NCI-H2029 treated with DMSO at 0.1 percent for 48 hours (cell line): ENCODE measurements around the gene GYPC.
"Not testable (repeated sequence)": the region's sequence is repeated elsewhere in the genome, so short reads cannot be mapped to it uniquely, and the experiment has no call there.

Experiments used
- DNase-seq: peaks from one replicate; lab custom pipeline; 2025; lab: John Stamatoyannopoulos, UW

Gene GYPC

DNA sequence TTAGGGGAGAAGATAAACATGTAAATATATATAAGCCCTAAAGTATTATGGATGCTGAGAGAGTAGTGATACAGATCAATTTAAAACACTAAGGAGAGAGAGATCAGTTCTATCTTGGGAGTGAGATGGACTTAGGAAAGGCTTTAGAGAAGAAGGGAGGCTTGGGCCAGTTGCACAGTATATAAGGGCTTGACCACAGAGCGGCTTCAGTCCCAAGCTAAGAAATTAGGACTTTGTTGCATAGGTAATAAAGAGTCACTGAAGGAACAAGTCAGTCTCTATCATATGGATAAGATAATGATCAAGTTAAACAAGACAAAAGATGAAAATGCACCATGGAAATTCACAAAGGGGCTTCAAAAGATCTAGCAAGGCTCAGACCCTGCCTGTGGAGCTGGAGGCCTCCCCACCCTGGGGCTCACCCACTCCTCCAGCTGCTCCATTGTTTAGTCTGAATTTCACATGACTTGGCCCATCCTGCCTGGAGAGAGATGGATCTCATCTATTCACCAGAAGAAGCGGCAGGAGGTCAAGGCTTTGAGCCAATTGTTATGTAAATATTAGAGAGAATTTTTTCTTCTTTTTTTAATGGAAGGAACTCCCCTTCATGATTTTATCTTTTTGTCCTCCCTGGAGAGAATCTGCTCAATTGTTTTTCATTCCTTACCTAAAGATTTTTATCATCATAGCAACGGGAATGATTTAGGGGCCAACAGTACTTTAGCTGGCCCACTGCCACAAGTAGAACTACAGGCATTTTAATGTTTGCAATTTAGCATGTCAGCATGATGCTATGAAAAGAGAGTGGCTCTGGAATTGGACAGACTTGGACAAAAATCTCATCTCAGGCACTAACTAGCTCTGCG is 44.0 kb downstream of the GYPC start:
- DNase-seq, result no peak

- DNase-seq, result no peak
Observed at GRCh38 chr2:126700677-126701076, 44.7 kb downstream of the GYPC start.

- DNase-seq, result no peak
Observed at GRCh38 chr2:126703311-126703710, 47.4 kb downstream of the GYPC start.

DNA sequence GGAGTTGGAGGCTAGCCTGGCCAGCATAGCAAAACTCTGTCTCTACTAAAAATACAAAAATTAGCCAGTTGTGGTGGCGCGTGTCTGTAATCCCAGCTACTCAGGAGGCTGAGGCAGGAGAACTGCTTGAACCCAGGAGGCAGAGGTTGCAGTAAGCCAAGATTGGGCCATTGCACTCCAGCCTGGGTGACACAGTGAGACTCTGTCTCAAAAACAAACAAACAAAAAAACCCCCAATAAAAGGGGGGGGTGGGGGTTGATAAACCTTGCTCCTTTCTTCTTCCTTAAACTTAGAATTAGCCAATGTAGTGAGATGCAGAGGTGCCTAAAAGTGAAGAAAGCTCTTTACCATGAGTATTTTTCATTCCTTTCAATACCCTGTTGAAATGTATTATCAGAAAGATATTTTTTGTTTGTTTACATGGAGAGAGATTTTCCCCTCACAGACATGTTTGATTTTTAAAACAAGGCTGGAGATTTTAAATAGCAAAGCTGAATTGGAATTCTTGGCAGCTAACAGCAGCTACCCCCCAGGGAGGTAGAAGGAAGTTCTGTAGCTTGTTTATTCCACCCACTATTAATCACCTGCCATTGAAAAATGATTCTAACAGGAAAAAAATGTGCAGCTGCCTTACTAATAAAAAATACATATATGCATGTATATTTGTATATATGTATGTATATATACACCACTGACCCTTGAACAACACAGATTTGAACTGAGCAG is 48.6 kb downstream of the GYPC start:
- no peak for DNase-seq

GRCh38 chr2:126707191-126707590 is 51.2 kb downstream of the GYPC start:
- DNase-seq, result no peak

GRCh38 chr2:126707941-126708340 is 52.0 kb downstream of the GYPC start:
- DNase-seq, result no peak

DNA sequence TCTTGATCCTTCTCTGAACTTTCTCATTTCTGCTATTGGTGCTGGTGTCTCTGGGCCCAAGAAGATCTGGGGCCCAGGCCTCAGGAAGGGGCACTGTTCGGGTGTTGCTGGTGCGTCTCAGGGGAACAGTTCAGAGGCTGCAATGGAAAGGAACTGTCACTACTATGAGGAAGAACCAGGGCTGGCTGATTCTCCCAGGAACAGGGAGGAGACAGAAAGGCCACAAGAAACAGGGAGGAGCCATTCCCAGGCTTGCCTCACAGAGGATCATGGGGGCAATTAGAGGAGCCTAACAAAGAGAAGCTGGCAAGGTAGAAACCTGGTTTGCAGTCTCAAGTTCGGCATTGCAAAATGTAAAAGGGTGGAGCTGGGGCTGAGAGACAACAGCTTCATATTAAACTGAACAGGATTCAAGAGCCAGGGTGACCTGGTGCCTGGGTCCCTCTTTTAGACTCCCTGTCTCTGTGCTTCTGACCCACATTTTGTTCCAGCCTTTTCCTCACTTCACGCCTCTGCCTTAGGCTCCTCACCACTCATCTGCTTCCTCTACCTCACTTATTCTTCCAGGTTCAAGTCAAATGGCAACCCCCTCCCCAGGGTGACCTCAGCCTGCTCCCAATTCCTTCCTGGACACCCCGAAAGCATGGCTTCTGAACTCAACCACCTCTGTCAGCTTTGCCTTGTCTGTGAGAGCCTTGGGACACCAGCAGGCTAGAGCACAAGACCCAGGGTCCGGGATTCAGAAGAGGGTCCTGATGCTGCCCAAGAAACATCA is 58.4 kb downstream of the GYPC start:
- DNase-seq, result no peak

- no peak for DNase-seq
Observed at GRCh38 chr2:126715111-126715510, 59.2 kb downstream of the GYPC start.

GRCh38 chr2:126715576-126716406 is 59.8 kb downstream of the GYPC start:
- DNase-seq, result no peak

DNA sequence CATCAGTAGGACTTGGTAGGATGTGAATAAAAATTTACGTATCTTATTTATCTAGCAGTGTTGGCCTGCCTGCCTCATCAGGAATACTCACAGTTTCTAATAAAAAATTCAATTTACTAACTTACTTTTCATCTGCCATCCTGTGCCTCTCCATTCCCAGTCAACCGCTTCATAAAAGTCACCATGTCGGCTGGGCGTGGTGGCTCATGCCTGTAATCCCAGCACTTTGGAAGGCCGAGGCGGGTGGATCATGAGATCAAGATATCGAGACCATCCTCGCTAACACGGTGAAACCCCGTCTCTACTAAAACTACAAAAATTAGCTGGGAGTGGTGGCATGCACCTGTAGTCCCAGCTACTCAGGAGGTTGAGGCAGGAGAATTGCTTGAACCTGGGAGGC is 61.3 kb downstream of the GYPC start:
- DNase-seq, result not testable (repeated sequence)

- no peak for DNase-seq
Observed at GRCh38 chr2:126717928-126718327, 62.0 kb downstream of the GYPC start.

GRCh38 chr2:126719191-126719832 is 63.4 kb downstream of the GYPC start:
- DNase-seq, result no peak

DNA sequence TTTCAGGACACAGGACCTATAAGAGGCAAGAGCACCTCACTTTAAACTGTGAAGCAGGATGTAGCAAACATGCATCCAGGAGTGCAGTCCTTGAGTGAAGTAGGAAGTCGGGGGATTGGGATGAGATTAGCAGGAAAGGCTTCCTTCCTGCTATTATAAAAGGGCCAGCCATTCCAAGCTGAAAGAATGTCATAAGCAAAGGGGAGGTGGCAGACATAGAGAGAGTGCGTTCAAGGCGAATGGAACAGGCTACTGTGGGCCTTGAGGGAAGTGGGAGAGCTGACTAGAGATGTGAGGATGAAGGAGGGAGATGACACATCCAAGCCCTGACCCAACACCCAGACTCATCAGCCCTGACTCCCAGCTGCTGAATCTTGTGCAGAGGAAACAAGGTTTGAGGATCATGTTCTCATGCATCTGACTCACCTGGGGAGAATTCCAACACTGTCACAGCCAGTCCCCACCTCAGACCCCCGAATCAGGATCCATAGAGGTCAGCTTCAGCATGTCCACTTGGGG is 63.9 kb downstream of the GYPC start:
- DNase-seq, result no peak

DNA sequence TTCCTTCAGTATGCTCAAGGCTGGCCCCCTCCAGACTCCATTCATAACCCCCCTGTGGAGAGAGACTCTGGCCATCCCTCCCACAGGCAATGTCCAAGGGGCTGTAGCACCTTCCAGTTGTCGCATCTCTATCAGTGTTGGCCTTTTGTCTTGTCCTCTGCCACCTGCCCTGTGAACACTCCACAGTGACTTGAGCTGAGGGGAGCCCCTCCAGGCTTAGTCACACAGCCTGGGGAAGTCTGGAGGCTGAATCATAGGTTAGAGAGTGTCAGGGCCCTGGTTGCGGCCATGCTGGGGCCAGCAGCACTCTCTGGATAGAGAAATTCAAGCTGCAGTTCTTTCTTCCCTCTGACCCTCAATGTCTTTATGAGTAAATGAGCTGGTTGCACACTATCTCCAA is 64.7 kb downstream of the GYPC start:
- DNase-seq, result no peak

DNA sequence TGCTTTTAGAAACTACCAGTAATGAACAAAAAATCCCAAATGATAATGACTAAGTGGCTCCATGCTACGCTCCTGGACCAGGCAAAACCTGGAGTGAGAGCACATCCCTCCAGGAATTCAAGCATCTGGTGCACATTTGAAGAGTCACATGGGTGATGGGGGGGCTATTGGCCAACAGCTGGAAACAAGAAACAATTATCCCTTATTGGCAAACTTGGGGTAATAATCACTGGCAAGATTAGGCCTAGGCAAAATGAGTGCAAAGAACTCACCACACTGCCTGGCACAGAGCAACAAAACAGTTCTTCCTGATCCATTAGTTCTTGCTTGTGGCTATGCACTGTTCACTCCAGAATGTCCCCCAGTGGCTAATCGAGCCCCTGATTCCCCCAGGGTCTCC is 66.1 kb downstream of the GYPC start:
- no peak for DNase-seq

DNA sequence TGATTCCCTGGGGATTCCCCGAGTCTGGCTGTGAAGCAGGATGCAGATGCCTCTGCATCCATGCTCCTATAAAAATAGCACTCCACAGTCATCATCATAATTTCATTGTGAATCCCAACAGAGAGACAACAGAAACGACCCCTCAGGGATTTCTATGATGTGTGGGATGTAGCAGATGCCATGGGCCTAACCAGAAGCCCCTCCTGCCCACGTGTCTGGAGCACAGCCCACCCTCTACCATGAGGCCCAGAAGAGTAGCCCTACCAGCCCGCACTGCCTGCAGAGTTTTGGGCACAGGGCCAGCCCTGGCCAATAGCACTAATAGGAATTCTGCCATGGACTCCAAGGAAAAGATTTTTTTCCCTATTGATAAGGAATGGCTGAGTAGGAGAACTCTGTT is 66.6 kb downstream of the GYPC start:
- no peak for DNase-seq

GRCh38 chr2:126723281-126723815 is 67.4 kb downstream of the GYPC start:
- DNase-seq, result no peak

GRCh38 chr2:126725580-126725979 is 69.6 kb downstream of the GYPC start:
- DNase-seq, result no peak

DNA sequence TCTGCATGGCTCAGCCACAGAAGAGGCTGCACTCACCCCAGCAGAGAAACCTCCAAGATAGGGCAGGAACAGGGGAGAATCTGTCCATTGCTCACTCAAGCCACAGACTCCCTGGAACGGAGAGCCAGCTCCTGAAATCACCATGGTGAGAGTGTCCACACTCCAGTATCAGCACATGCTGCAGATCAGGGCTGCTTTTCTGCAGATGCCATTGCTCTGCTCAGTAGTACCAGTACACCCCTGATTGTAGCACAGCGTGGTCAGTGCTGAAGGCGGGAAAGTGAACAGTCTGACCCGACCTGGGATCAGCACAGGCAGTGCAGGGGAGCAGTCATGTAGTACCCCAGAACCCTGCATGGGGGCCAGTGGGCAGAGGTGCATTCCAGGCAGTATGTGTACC is 73.9 kb downstream of the GYPC start:
- no peak for DNase-seq

GRCh38 chr2:126730655-126731054 is 74.7 kb downstream of the GYPC start:
- no peak for DNase-seq

DNA sequence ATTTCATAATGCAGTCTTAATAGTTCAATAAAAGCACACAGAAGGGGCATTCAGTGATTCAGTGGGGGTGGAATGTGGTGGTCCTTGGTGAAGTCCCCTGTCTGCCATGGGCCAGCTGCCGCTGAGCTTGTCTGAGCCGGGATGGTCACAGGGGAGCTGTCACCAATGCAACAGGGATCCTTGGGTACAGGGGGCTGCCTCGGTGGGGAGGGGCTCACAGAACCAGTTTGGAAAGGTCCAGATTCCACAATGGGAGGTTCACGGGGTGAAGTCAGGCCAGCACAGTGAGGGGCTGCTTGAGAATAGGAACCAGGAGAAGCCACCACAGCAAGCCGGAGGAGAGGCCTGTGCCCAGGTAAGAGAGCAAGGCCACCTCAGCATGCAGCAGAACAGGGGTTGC is 75.4 kb downstream of the GYPC start:
- DNase-seq, result no peak
